ENCODE data around the gene XRCC2.
A peak's percentile ranks its signal among the peaks of the same experiment; 100 is the strongest.

Gene XRCC2

DNA sequence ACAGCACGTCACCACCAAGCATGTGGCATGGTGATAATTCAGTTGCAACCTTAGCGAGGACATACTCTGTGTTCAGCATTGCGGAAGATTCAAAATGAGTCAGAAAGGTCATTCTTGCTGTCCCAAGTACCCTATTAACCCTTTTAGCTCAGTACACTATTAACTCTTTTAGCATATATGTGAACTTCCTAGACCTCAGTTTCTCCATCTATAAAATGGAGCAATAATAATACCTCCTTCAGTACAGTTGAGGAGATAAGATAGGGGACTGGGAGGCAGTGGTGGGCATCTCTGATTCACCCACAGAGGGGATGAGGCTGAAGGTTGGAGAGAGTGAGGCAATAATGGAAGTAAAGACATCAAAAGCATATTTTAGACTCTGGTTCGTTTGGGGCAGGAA is 67.3 kb downstream of the XRCC2 start:
- DNase-seq (ENCODE audit: low spot score), result no peak

DNA sequence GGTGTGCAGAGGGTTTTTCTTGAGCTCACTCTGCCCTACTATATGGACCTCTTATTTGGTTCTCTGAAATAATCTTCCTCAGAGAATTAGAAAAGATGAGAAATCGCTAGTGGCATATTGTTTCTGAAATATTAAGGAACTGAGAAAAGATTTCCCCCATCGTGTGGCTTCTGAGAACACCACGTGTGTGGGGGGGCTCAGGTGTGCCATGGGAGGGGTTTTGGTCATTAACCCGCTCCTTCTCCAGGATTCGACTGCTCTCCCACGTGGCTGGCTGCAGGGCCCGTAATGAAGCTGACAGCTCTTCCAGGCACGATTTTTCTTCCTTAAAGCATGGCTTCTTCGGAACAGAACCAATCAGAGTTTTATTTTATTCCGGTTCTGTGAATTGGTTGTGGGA is 67.7 kb downstream of the XRCC2 start:
- DNase-seq (ENCODE audit: low spot score), result no peak

DNA sequence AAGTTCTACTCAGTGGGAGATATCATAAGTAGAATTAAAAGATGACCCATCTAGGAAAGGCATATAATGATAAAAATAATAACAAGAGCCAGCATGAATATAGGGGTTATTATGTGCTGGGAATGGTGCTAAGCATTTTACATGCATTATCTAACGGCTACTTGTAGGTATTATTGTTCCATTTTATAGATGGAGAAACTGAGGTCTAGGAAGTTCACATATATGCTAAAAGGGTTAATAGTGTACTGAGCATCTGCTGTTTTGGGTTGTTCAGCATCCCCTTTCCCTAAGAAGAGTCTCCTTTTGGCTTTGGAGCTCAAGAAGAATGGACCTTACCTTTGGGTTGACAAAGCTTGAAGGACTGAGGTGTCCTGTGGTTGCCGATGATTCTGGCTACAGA is 68.9 kb downstream of the XRCC2 start:
- no peak for DNase-seq (ENCODE audit: low spot score)

DNA sequence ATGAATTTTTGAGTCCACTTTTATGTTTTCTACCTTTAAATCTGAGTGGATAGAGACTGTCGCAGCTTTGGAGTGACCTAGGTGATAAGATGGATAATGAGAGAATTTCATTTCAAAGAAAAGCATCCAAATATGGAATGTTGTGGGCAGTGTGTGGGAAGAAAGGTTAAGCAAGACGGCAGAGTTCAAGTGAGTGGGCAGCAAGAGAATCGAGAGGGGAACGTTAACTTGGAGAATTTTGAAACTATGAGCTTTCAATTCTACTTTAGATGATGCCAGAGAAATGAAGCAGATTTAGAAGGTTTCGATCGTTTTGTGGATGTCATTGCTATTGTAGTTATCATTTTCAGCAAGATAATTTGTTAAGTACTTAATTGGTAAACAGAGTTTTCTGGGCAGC is 73.0 kb downstream of the XRCC2 start:
- DNase-seq (ENCODE audit: low spot score), result no peak

DNA sequence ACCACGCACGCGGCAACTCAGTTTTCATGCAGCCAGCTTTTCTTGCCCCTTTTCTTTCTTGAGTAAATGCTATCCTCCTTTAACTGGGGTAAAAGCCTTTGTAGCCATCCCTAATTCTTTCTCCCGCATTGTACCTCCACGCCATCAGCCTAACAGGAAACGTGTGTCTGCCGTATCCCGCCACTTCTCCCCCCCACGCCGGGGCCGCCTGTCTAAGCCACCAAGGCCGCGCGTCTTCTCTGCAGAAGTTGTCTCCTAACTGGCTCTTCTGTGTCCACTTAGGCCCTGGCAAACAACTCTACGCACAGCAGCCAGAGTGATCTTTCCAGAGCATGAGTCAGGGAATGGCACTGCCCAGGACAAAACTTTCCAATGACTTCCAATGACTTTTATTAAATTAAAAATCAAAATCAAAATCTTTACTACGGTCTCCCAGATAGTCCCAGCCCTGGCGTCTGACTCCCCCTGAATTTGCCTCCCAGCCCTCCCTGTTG is 74.6 kb downstream of the XRCC2 start:
- DNase-seq (ENCODE audit: low spot score), result peak; percentile 21

DNA sequence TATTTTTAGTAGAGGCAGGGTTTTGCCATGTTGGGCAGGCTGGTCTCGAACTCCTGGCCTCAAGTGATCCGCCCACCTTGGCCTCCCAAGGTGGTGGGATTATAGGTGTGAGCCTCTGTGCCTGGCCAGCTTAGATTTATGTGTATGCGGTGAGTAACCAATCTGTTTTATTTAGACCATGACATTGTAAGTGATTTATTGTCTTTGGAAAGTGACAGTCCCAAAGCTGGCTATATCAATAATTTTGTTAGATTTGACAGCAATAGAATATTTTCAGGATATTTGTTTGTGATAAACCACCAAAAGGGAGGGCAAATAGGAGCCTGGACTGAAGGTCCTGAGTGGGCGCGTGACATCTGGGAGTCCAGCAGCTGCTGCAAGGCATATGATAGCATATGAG is 75.7 kb downstream of the XRCC2 start:
- no peak for DNase-seq (ENCODE audit: low spot score)

DNA sequence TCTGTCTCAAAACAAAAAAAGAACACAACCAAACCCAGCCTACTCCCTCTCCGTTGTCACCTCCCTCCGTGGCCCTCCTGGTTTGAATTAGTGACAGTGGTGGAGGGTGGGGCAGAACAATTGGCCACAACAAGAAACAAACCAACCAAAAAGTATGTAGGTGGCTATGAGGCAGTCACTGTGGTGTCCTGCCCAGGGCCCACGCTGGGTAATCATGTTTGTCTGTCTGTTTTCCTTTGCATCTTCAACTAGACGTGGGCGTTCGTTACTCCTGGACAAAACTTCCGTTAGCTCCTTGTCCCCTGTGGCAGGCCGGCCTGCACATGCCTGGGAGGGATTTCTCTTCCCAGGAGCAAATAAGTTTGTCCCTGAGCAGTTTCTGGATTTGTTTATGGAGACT is 78.4 kb downstream of the XRCC2 start:
- DNase-seq (ENCODE audit: low spot score), result peak; percentile 45

DNA sequence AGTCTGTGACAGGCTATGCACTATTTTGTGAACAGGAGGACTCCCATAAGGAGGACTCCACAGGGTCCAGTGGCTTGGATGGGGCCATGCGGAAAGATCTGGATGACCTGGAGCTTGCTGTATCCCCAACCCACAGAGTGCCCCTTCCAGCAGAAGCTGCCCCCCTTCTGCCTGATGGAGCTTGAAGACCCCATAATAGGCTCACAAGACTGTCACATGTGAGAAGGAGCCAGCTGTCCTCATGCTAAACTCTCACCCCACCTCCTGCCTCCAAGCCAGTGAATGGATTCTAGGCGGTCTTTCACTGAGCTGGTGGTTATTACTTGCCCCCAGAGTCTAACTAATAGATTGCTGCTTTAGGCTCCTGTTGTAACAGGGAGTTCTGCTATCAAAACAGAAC is 79.1 kb downstream of the XRCC2 start:
- no peak for DNase-seq (ENCODE audit: low spot score)

Measured in GM03348 (cell line).